RWPE1 (cell line): ENCODE data around the gene KRTAP19-8.

Experiments
- CTCF ChIA-PET: fragments of 350-600 bp; sonication (Branson Sonifier 250); formaldehyde crosslinking; extraction: SDS; loops from one replicate; lab custom pipeline; 2021; lab: Yijun Ruan, JAX
- POLR2A ChIA-PET: fragments of 400-600 bp; formaldehyde crosslinking; extraction: SDS; loops from one replicate; lab custom pipeline; 2020; ENCODE audit warnings: antibody characterized with exemption; ENCODE audit not compliant: low non-redundant PET; lab: Yijun Ruan, JAX
- DNase-seq: peaks from one replicate; pipeline ENCODE4 v3.0.0; 2012; ENCODE audit warnings: low spot score
- H3K27ac ChIP-seq: fragments of 450-650 bp; 2 replicates; pipeline ENCODE4 v1.5.1; 2017
- CTCF ChIP-seq: fragments of 450-650 bp; conservative IDR thresholded peaks from 2 replicates; pipeline ENCODE4 v1.5.1; 2017; ENCODE audit warnings: low read depth, mild to moderate bottlenecking

The KRTAP19-8 gene

DNA sequence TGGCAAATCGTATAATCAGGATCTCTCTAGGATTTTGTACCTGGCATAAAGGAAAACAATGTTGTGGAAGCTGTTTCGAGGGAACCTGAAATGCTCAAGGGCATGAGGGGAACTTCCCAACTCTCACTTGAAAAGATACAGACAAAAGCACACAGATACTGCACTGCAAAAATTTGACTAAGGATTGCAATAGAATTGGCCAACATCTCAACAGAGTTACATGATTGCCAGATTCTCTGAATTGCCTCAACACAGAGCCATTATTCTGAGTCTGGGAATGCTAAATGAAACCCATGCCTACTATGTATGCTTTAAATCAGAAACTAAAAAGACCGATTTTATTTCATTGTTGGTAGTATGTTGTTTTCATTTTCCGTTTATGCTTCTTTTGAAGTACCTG, 16.0 kb downstream of the KRTAP19-8 start:
- CTCF ChIA-PET: interaction anchor here (0.5 to 0.9 kb wide), 2 partner anchors 22 to 96 kb away, joined by 3 to 4 read pairs; no protein-coding TSS in a partner anchor
- no peak for DNase-seq
- no peak overlapping the region for H3K27ac ChIP-seq
- no peak for TF ChIP-seq CTCF
- POLR2A ChIA-PET: no interaction called here

- no peak overlapping the region for H3K27ac ChIP-seq
- DNase-seq: no peak
- TF ChIP-seq CTCF: no peak
- CTCF ChIA-PET: no interaction called here
- POLR2A ChIA-PET: no interaction called here
Observed at GRCh38 chr21:31018232-31018631, 20.0 kb downstream of the KRTAP19-8 start.

DNA sequence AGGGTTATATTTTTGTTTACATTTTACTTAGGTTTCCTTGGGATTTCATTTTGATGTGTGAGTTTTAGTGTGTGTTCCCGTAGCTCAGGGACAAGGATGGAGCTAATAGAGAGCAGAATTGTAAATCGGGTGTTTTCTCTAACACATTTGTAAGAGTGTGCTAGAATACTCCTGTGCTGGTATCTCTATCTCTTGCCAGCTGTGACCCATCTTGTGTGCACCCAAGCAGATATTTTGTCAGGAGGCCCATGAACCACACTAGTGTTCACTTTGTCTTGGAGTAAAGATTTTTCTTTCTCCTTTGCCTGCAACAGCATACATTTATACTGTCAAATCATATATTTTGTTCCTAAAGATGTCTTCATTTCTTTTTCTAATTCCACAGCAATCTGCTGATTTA, 23.4 kb downstream of the KRTAP19-8 start:
- POLR2A ChIA-PET: no interaction called here
- no peak for TF ChIP-seq CTCF
- CTCF ChIA-PET: no interaction called here
- DNase-seq: no peak
- no peak overlapping the region for H3K27ac ChIP-seq

DNA sequence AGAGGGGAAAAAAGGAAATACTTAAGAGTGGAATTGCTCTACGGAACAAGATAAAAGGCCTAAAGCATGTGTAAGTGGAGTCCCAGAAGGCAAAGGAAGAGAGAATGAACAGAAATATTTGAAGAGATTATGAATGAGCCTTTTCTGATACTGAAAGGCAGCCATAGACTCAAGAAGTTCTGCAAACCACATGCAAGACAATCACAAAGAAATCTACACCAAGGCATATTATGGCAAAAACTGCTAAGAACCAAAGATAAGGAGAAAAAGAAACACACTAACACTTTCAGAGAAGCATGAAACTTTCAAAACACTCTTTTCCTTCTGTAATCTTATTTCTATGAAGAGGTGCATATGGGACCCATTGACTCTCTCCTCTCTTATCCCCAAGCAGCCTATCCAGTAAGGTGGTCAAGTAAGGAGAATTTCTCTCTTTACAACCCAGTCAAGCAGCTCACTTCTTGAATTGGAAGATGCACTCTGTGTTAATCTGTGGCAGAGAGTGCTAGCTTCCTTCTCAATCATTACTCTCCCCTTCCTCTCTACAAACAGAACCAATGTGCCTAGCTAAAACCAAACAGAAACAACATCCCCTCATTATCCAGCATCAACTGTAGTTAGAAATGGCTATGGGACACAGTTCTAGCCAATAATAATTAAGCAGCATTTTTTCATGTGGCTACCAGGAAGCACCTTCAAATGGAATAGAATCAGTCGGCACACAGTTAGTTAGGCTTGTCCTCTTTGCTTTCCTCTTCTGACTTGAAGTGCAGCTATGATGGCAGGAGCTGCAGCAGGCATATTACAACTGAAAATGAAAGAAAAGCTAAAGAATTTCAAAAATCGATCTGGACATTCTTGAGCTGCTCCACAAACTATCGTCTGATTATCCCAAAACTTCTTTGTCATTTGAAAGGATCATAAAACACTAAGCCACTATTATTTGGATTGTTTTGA, 25.9 kb downstream of the KRTAP19-8 start:
- TF ChIP-seq CTCF: no peak
- ChIA-PET POLR2A (no interaction called here), CTCF (interaction anchor here (0.6 kb wide), 2 partner anchors 173 to 517 kb away, joined by 3 read pairs; no protein-coding TSS in a partner anchor)
- DNase-seq: no peak
- no peak overlapping the region for H3K27ac ChIP-seq

- DNase-seq: no peak
- no peak for TF ChIP-seq CTCF
- ChIA-PET POLR2A (no interaction called here), CTCF (no interaction called here)
- no peak overlapping the region for H3K27ac ChIP-seq
Observed at GRCh38 chr21:31011412-31011811, 26.9 kb downstream of the KRTAP19-8 start.

GRCh38 chr21:31008355-31008754, 29.9 kb downstream of the KRTAP19-8 start:
- POLR2A ChIA-PET: no interaction called here
- no peak overlapping the region for H3K27ac ChIP-seq
- no peak for DNase-seq
- CTCF ChIA-PET: no interaction called here
- no peak for TF ChIP-seq CTCF
